Activated CD4-positive, alpha-beta T cell treated with anti-CD3 and anti-CD28 coated beads, Interleukin-2, amount 10 ng/mL, durations not matched to agents 24 days and 14 days (primary cell): Measurements from ENCODE around the gene HIVEP2. TPM values are rescaled to one million over a fixed set of nuclear protein-coding genes. Genes with fewer than 3 reads are reported as not detected.

Source experiments
- DNase-seq: peaks from one replicate; pipeline ENCODE4 v3.0.0; 2022
- H3K27ac Mint-ChIP-seq: one replicate; pipeline ENCODE4 v1.8.0; 2022; ENCODE audit warnings: mild to moderate bottlenecking, mixed read lengths
- H3K27me3 Mint-ChIP-seq: one replicate; pipeline ENCODE4 v1.8.0; 2022; ENCODE audit warnings: mixed read lengths
- H3K36me3 Mint-ChIP-seq: one replicate; pipeline ENCODE4 v1.8.0; 2022; ENCODE audit warnings: low read depth, mild to moderate bottlenecking, mixed read lengths
- H3K4me1 Mint-ChIP-seq: one replicate; pipeline ENCODE4 v1.8.0; 2021; ENCODE audit warnings: mixed read lengths
- H3K4me3 Mint-ChIP-seq: one replicate; pipeline ENCODE4 v1.8.0; 2022; ENCODE audit warnings: mild to moderate bottlenecking, moderate library complexity, mixed read lengths
- H3K9me3 Mint-ChIP-seq: one replicate; pipeline ENCODE4 v1.8.0; 2021; ENCODE audit warnings: mixed read lengths
- intact Hi-C: fragments of 100-400 bp; cut with micrococcal nuclease; formaldehyde crosslinking; loops from one replicate; pipeline ENCODE4 v1.15.1; 2023
- total RNA-seq: library from RNA; stranded (reverse); gene quantifications from 2 replicates; pipeline ENCODE4 v1.2.3, GENCODE V29; 2022

Gene HIVEP2
- total RNA-seq, 1 donor from 2014 or later, result 27.1 TPM

DNA sequence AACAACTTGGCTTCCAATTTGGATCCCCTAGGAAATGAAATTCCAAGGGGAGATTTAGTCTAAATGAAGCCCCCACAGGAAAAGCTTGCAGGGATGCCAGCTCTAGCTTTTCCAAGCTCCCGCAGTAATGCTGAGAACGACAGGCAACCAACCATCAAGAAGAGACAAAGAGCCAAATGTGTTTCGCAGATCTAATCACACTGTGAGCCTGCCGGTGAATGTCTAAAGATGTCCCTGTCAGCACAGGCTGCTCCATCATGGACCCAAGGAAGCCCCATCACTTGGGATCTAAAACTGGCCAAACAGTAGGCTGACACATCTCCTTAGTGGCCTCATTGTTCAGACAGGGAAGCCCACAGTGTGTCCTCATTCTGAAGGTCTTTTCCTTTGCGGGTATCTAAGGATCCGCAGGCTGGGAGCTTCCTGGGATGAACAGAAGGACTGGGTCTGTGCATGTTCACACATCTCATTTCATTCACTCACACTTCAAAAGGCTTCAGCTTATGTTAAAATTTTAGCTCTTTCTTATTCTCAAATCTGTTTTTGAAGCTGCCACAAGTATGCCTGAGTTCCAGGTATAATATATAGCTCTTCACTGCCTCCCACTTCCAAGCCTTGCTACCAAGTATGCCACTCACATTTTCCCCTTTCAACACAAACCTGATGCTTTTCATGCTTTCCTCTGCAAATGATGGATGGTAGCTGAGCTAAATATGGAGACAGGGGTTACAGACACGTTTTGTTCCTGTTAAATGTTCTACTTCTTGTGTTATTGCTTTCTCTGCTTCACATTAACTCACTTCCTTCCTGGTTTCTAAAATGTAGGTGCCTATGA lies 229.8 kb downstream of the HIVEP2 start:
- Mint-ChIP-seq H3K27ac (no peak overlapping the region), H3K9me3 (peaks cover 19% of the 10 kb centered on the region), H3K4me3 (no peak overlapping the region), H3K4me1 (no peaks in the 10 kb centered on the region), H3K27me3 (no peaks in the 10 kb centered on the region), H3K36me3 (peaks cover 4% of the 10 kb centered on the region)
- intact Hi-C loops, result no loop called here
- DNase-seq, result no peak

GRCh38 chr6:142713959-142714358 lies 231.0 kb downstream of the HIVEP2 start:
- peaks cover 4% of the 10 kb centered on the region for H3K36me3 Mint-ChIP-seq
- H3K27me3 Mint-ChIP-seq, result no peaks in the 10 kb centered on the region
- no peak overlapping the region for H3K4me3 Mint-ChIP-seq
- no peak overlapping the region for H3K27ac Mint-ChIP-seq
- intact Hi-C loops, result no loop called here
- H3K9me3 Mint-ChIP-seq, result peaks cover 20% of the 10 kb centered on the region
- DNase-seq, result no peak
- H3K4me1 Mint-ChIP-seq, result no peaks in the 10 kb centered on the region

DNA sequence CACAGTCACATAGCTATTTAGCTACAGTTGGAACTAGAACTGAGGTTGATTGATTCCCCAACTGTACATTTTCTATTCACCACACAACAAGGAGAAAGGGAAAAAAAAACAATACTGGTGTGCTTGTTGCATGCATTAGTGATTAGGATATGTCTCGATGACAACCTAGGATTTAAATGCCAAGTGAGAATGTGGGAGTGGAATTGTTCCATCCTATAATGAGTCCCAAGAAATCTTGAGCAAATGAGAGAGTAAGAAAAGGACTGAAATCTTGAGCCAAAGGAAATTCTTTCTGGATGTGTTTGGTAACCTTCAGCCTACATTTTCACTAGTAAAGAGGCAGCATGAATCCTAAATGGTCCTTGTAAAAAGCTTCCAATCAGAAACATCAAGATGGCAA lies 232.7 kb downstream of the HIVEP2 start:
- intact Hi-C loops, result no loop called here
- no peak overlapping the region for H3K27ac Mint-ChIP-seq
- no peak overlapping the region for H3K4me3 Mint-ChIP-seq
- no peaks in the 10 kb centered on the region for H3K27me3 Mint-ChIP-seq
- DNase-seq, result no peak
- H3K36me3 Mint-ChIP-seq, result no peaks in the 10 kb centered on the region
- H3K4me1 Mint-ChIP-seq, result no peaks in the 10 kb centered on the region
- H3K9me3 Mint-ChIP-seq, result peaks cover 14% of the 10 kb centered on the region

GRCh38 chr6:142708651-142709050 lies 236.3 kb downstream of the HIVEP2 start:
- Mint-ChIP-seq H3K36me3 (no peaks in the 10 kb centered on the region), H3K27ac (no peak overlapping the region), H3K4me1 (peaks cover 3% of the 10 kb centered on the region), H3K9me3 (peaks cover 13% of the 10 kb centered on the region), H3K4me3 (no peak overlapping the region), H3K27me3 (no peaks in the 10 kb centered on the region)
- intact Hi-C loops, result no loop called here
- no peak for DNase-seq

GRCh38 chr6:142707255-142707654 lies 237.7 kb downstream of the HIVEP2 start:
- Mint-ChIP-seq H3K4me1 (peaks cover 7% of the 10 kb centered on the region), H3K4me3 (no peak overlapping the region), H3K9me3 (peaks cover 13% of the 10 kb centered on the region), H3K27me3 (no peaks in the 10 kb centered on the region), H3K36me3 (no peaks in the 10 kb centered on the region), H3K27ac (no peak overlapping the region)
- DNase-seq, result no peak
- intact Hi-C loops, result no loop called here

DNA sequence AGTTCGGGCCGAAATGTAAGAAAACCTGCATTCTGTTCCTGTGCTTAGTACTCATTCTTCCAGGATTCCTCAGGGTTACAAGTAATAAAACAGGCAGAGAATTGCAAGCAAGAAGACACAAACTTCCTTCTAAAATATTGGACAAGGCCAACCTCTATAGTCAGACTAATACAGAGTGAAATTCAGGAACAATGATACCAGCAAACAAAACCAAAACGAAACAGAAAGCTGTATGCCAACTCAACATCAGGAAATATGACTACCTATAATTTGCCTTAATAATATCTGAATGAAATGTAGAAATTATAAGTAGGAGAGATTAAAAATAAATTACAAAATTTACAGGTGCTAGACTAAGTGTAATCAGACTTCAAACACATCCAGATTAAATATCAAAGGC lies 238.8 kb downstream of the HIVEP2 start:
- H3K36me3 Mint-ChIP-seq, result no peaks in the 10 kb centered on the region
- peaks cover 7% of the 10 kb centered on the region for H3K4me1 Mint-ChIP-seq
- H3K27ac Mint-ChIP-seq, result no peak overlapping the region
- no peak for DNase-seq
- no peaks in the 10 kb centered on the region for H3K27me3 Mint-ChIP-seq
- intact Hi-C loops, result no loop called here
- peaks cover 8% of the 10 kb centered on the region for H3K9me3 Mint-ChIP-seq
- no peak overlapping the region for H3K4me3 Mint-ChIP-seq

DNA sequence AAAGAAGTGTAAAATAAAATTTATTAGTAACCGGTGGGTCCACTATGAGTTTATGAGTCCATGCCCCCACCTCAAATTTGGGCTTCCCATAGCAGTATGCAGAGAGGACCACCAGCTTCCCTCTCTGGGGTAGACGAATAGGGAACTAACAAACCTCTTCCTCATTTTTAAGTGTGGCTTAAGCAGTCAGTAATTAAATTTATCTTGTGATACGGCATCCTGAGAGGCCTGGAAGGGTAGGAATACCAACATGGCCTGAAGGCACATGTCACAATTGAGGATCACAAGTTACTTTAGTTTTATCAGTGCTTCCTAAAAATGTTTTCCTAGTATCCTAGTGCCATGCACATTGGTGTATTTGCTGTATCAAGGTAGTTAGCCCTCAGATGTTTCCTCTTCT lies 239.9 kb downstream of the HIVEP2 start:
- peaks cover 7% of the 10 kb centered on the region for H3K9me3 Mint-ChIP-seq
- no peak overlapping the region for H3K27ac Mint-ChIP-seq
- peaks cover 7% of the 10 kb centered on the region for H3K4me1 Mint-ChIP-seq
- H3K4me3 Mint-ChIP-seq, result no peak overlapping the region
- no peaks in the 10 kb centered on the region for H3K27me3 Mint-ChIP-seq
- intact Hi-C loops, result no loop called here
- no peaks in the 10 kb centered on the region for H3K36me3 Mint-ChIP-seq
- DNase-seq, result no peak

- peaks cover 7% of the 10 kb centered on the region for H3K9me3 Mint-ChIP-seq
- H3K4me3 Mint-ChIP-seq, result no peak overlapping the region
- H3K27me3 Mint-ChIP-seq, result no peaks in the 10 kb centered on the region
- no peaks in the 10 kb centered on the region for H3K36me3 Mint-ChIP-seq
- intact Hi-C loops, result no loop called here
- no peak overlapping the region for H3K27ac Mint-ChIP-seq
- peaks cover 7% of the 10 kb centered on the region for H3K4me1 Mint-ChIP-seq
- no peak for DNase-seq
Observed at GRCh38 chr6:142702501-142703460, 242.2 kb downstream of the HIVEP2 start.

Other genes starting within 250 kb of the HIVEP2 start
- 2.9 and 4.7 TPM in 2 replicates for gene AIG1, start 115.7 kb upstream of the HIVEP2 start, total RNA-seq